HepG2 (cell line): ENCODE data around the gene ZNF547. TPM values are rescaled to one million over a fixed set of nuclear protein-coding genes. Genes with fewer than 3 reads are reported as not detected.

Experiments used
- ATAC-seq: fragments of 200-7000 bp; cut with Tn5 transposase; 3 replicates; pipeline ENCODE4 v1.9.1; 2020; ENCODE audit warnings: mild to moderate bottlenecking, moderate library complexity
- BruUV-seq: library from RNA; stranded (reverse); fragments of 400-500 nt; replicated peaks from 2 replicates; lab custom pipeline; 2021; lab: Mats Ljungman, UMichigan
- CTCF ChIA-PET: fragments of 300-600 bp; formaldehyde crosslinking; extraction: SDS; loops from one replicate; lab custom pipeline; 2021; ENCODE audit warnings: low total read pairs, inconsistent platforms, low intra/inter-chr PET ratio; lab: Yijun Ruan, JAX
- POLR2A ChIA-PET: fragments of 350-600 bp; sonication (Branson Sonifier 250); formaldehyde crosslinking; loops from one replicate; lab custom pipeline; 2020; ENCODE audit warnings: antibody characterized with exemption, inconsistent platforms; lab: Yijun Ruan, JAX
- DNase-seq: peaks from one replicate; pipeline ENCODE4 v3.0.0-alpha.2; 2015; ENCODE audit warnings: low spot score
- FAIRE-seq: peaks from 3 replicates; lab custom pipeline; 2011; peaks lifted over from hg19 to GRCh38; lab: Jason Lieb, UNC
- H2AFZ ChIP-seq: one replicate; pipeline ENCODE4 v1.6.1; 2011; ENCODE audit warnings: low read length, inconsistent platforms
- H3K27ac ChIP-seq: fragments of 300-600 bp; 3 replicates; pipeline ENCODE4 v1.8.0; 2011; ENCODE audit warnings: mixed run types, mild to moderate bottlenecking, mixed read lengths, low read length, inconsistent platforms; ENCODE audit not compliant: insufficient read depth; ENCODE audit errors: extremely low read length
- H3K27me3 ChIP-seq, 2 experiments: fragments of 200-600 bp in 1 of 2; 2 replicates in 1 of 2; 3 replicates in 1 of 2; pipeline versions ENCODE4 v1.6.0 to v1.8.0; 2011; ENCODE audit warnings: low read length in 2 of 2, mild to moderate bottlenecking in 2 of 2, moderate library complexity in 2 of 2, inconsistent platforms in 1 of 2; ENCODE audit not compliant: insufficient read depth in 2 of 2, control insufficient read depth in 1 of 2
- H3K36me3 ChIP-seq, 2 experiments: fragments of 200-600 bp in 1 of 2; replicated peaks in 1 of 2; 2 replicates in 1 of 2; 3 replicates in 1 of 2; pipeline versions ENCODE4 v1.5.1 to v1.8.0; 2011; ENCODE audit warnings: low read length in 2 of 2, inconsistent platforms in 1 of 2; ENCODE audit not compliant: insufficient read depth in 2 of 2, control insufficient read depth in 1 of 2
- H3K4me1 ChIP-seq: 2 replicates; pipeline ENCODE4 v1.5.1; 2012; ENCODE audit warnings: low read length, inconsistent platforms; ENCODE audit not compliant: insufficient read depth
- H3K4me2 ChIP-seq: 2 replicates; pipeline ENCODE4 v1.6.0; 2011; ENCODE audit warnings: low read depth, low read length, inconsistent platforms
- H3K4me3 ChIP-seq, 3 experiments: fragments of 200-600 bp in 1 of 3; sonication (generic), shearing (Covaris generic) in 1 of 3; replicated peaks in 1 of 3; 2 replicates each; pipeline ENCODE4 v1.5.1; 2011 to 2016; ENCODE audit warnings: low read length in 3 of 3, inconsistent platforms in 2 of 3, low read depth in 2 of 3, mild to moderate bottlenecking in 2 of 3, control low read depth in 1 of 3, mixed read lengths in 1 of 3; ENCODE audit not compliant: insufficient read depth in 1 of 3
- H3K79me2 ChIP-seq: one replicate; pipeline ENCODE4 v1.6.1; 2011; ENCODE audit warnings: low read length, inconsistent platforms; ENCODE audit not compliant: insufficient read depth
- H3K9ac ChIP-seq: 2 replicates; pipeline ENCODE4 v1.6.0; 2011; ENCODE audit warnings: mild to moderate bottlenecking, low read depth, low read length, inconsistent platforms; ENCODE audit not compliant: insufficient read depth
- H3K9me3 ChIP-seq: 2 replicates; pipeline ENCODE4 v1.5.1; 2012; ENCODE audit warnings: mild to moderate bottlenecking, low read length
- H4K20me1 ChIP-seq: 2 replicates; pipeline ENCODE4 v1.6.0; 2011; ENCODE audit warnings: inconsistent platforms, mild to moderate bottlenecking, low read length, moderate library complexity; ENCODE audit not compliant: insufficient read depth
- CC2D1A ChIP-seq: sonication (generic); formaldehyde crosslinking; IDR thresholded peaks from 2 replicates; pipeline ENCODE4 v1.8.1; 2023; ENCODE audit warnings: mild to moderate bottlenecking, missing genetic modification reagents
- CEBPB ChIP-seq: IDR thresholded peaks from 2 replicates; pipeline ENCODE4 v1.6.1; 2011; ENCODE audit warnings: low read depth, low read length, improper control_type of control experiment, borderline replicate concordance
- CREBL2 ChIP-seq: sonication (generic); formaldehyde crosslinking; IDR thresholded peaks from 2 replicates; pipeline ENCODE4 v1.8.1; 2023; ENCODE audit warnings: missing genetic modification reagents, mild to moderate bottlenecking, borderline replicate concordance
- NFE2 ChIP-seq: sonication (generic); formaldehyde crosslinking; IDR thresholded peaks from 2 replicates; pipeline ENCODE4 v1.4.0; 2020; ENCODE audit warnings: missing genetic modification reagents
- SETDB1 ChIP-seq: sonication (generic); formaldehyde crosslinking; IDR thresholded peaks from 2 replicates; pipeline ENCODE4 v1.5.1; 2020; ENCODE audit warnings: missing genetic modification reagents, mild to moderate bottlenecking, borderline replicate concordance
- TBL1XR1 ChIP-seq: fragments of 150-350 bp; IDR thresholded peaks from 2 replicates; pipeline ENCODE4 v1.6.1; 2014; ENCODE audit warnings: borderline replicate concordance, low read length; ENCODE audit not compliant: partially characterized antibody
- ZNF136 ChIP-seq: sonication (generic); formaldehyde crosslinking; IDR thresholded peaks from 2 replicates; pipeline ENCODE4 v1.8.1; 2022; ENCODE audit warnings: low read depth, mild to moderate bottlenecking, moderate library complexity, missing genetic modification reagents
- ZNF580 ChIP-seq: IDR thresholded peaks from 2 replicates; pipeline ENCODE4 v1.6.1; 2016; ENCODE audit warnings: low read depth, borderline replicate concordance
- WGBS: methylation state at CpG from one replicate; pipeline ENCODE4 v1.1.6; 2017; ENCODE audit warnings: low lambda C conversion rate; 5-methylcytosine and 5-hydroxymethylcytosine counted together
- in situ Hi-C: cut with HindIII; loops from 2 replicates; pipeline ENCODE4 v1.10.0; 2017; ENCODE audit warnings: low pct_unique_long_range_greater_than_20kb; ENCODE audit not compliant: extremely low pct_ligation_motif_present
- intact Hi-C: fragments of 100-400 bp; cut with micrococcal nuclease; formaldehyde crosslinking; loops from one replicate; pipeline ENCODE4 v1.10.0; 2022; ENCODE audit not compliant: unreplicated experiment
- polyA plus RNA-seq, 8 experiments: library from polyadenylated mRNA; depleted of rRNA in 3 of 8; stranded (reverse) in 7 of 8; unstranded in 1 of 8; fragments of >200 nt; fragmentation: Illumina TruSeq in 4 of 8; extraction: Trizol in 4 of 8; gene quantifications; 2 replicates each; pipeline versions ENCODE4 v1.2.1 to v1.2.3, GENCODE V29; 2011 to 2016; ENCODE audit warnings: low read depth in 4 of 8, missing spikeins in 1 of 8, mixed read lengths in 1 of 8; ENCODE audit not compliant: insufficient read depth in 1 of 8
- total RNA-seq, 5 experiments: library from RNA; depleted of rRNA; stranded (reverse); fragments of >200 nt; fragmentation: Illumina TruSeq; extraction: Trizol; gene quantifications; 2 replicates each; pipeline ENCODE4 v1.2.3, GENCODE V29; 2016; ENCODE audit warnings: low read depth in 1 of 5
- TF ChIP-seq, protein P1 (sequence below): IDR thresholded peaks from 2 replicates; pipeline ENCODE4 v1.6.1; 2016; ENCODE audit warnings: control low read depth
- TF ChIP-seq, protein P2 (sequence below), 2 experiments: sonication (generic) in 1 of 2; formaldehyde crosslinking in 1 of 2; IDR thresholded peaks; 2 replicates each; pipeline versions ENCODE4 v1.4.0 to v1.6.1; 2018 to 2020; ENCODE audit warnings: missing genetic modification reagents in 2 of 2, borderline replicate concordance in 1 of 2, low read depth in 1 of 2, mild to moderate bottlenecking in 1 of 2, missing biosample characterization in 1 of 2

ZNF547 gene
- total and polyA plus RNA-seq, 2 of the 13 experiments (the other 11 are each of a cell fraction or from before 2014, with no cell fraction given), result 2.0 to 2.6 TPM

DNA sequence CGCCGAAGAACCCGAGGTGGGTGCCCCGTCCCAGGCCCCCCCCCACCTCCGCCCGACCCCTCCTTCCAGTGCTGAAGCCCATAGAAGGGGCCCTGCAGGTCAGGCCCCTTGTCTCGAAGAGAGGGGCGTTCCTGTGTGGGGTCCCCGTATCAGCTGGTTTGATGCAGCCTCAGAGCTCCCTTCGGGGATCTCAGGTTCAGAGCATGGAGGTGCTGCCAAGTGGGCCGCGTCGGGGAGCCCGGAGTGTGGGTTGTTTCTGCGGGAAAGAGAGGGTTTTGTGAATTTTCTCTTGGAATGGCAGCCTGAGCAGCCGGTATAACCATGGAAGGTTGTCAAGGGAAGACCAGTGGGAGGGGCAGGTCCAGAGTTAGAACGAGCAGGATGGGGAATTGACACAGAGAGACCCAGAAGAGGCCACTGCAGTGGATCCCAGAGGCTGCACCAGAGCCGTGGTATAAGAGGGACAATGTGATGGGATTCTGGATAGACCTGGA is 384 bp downstream of the ZNF547 start (continued):
- TF ChIP-seq SETDB1 (CRISPR knock-in tag) (no peak), CREBL2 (CRISPR knock-in tag) (no peak)

DNA sequence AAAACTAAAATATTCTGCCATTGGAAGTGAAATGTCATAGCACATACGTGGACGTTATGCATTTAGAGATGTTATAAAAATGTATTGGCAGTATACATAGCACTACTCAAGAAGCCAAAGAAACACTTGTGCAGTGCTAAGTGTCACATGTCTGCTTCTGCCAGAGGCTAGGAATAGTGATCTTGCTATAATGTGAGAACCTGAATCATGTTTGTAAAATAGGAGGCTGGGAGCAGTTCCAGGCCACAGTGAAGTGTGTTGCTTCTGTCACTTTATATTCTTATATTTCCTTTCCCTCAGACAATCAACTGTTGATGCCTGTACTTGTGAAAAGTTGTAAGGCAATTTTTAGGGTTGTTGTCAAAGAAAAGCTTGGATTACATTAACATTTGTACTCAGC is 3.4 kb downstream of the ZNF547 start:
- H4K20me1 ChIP-seq, result no peaks in the 10 kb centered on the region; the same call in 1 of the 2 replicates
- DNase-seq, result no peak
- no TSS peak for BruUV-seq
- no peak overlapping the region for H2AFZ ChIP-seq
- H3K36me3 ChIP-seq, result no peaks in the 10 kb centered on the region
- in situ Hi-C loops (no loop called here), intact Hi-C loops (no loop called here)
- no peak for TF ChIP-seq CC2D1A (CRISPR knock-in tag)
- TF ChIP-seq TBL1XR1, result no peak
- TF ChIP-seq NFE2, result no peak
- no peak for TF ChIP-seq ZNF136
- TF ChIP-seq, protein P1, sequence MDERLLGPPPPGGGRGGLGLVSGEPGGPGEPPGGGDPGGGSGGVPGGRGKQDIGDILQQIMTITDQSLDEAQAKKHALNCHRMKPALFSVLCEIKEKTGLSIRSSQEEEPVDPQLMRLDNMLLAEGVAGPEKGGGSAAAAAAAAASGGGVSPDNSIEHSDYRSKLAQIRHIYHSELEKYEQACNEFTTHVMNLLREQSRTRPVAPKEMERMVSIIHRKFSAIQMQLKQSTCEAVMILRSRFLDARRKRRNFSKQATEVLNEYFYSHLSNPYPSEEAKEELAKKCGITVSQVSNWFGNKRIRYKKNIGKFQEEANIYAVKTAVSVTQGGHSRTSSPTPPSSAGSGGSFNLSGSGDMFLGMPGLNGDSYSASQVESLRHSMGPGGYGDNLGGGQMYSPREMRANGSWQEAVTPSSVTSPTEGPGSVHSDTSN (CRISPR knock-in tag), result no peak
- TF ChIP-seq, protein P2, sequence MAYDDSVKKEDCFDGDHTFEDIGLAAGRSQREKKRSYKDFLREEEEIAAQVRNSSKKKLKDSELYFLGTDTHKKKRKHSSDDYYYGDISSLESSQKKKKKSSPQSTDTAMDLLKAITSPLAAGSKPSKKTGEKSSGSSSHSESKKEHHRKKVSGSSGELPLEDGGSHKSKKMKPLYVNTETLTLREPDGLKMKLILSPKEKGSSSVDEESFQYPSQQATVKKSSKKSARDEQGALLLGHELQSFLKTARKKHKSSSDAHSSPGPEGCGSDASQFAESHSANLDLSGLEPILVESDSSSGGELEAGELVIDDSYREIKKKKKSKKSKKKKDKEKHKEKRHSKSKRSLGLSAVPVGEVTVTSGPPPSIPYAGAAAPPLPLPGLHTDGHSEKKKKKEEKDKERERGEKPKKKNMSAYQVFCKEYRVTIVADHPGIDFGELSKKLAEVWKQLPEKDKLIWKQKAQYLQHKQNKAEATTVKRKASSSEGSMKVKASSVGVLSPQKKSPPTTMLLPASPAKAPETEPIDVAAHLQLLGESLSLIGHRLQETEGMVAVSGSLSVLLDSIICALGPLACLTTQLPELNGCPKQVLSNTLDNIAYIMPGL (CRISPR knock-in tag; IDR thresholded peaks at IDR 0.05; ENCODE audit: borderline replicate concordance in 1 of 2, low read depth in 1 of 2), result no peak
- TF ChIP-seq CEBPB, result no peak
- TF ChIP-seq ZNF580 (CRISPR knock-in tag), result no peak
- no peaks in the 10 kb centered on the region for H3K27me3 ChIP-seq
- no peak for FAIRE-seq
- ATAC-seq, result no peak
- H3K4me3 ChIP-seq, result no peak overlapping the region
- ChIA-PET CTCF (no interaction called here), POLR2A (no interaction called here)
- no peak overlapping the region for H3K27ac ChIP-seq
- no peaks in the 10 kb centered on the region for H3K9me3 ChIP-seq
- H3K79me2 ChIP-seq, result peaks cover 8% of the 10 kb centered on the region
- no peak overlapping the region for H3K9ac ChIP-seq
- no peak overlapping the region for H3K4me2 ChIP-seq
- H3K4me1 ChIP-seq, result peaks cover 13% of the 10 kb centered on the region; the same call in 1 of the 2 replicates
- WGBS, result 98% methylated on average over 2 of the region's 2 CpGs
